Measurements from ENCODE around the gene SEZ6L2. TPM values are rescaled to one million over a fixed set of nuclear protein-coding genes. Genes with fewer than 3 reads are reported as not detected.
A peak's percentile ranks its signal among the peaks of the same experiment; 100 is the strongest.

Gene SEZ6L2
- total and polyA plus RNA-seq, 2 of the 13 experiments (the other 11 are each of a cell fraction or from before 2014, with no cell fraction given), result 14.9 to 16.9 TPM

GRCh38 chr16:29891525-29892457 is 7.6 kb downstream of the SEZ6L2 start (continued):
- peak in 1 of 2 experiments; percentile 20; a peak in 1 of 4 replicates for TF ChIP-seq ATF4 (CRISPR knock-in tag; IDR thresholded peaks at IDR 0.05)
- TF ChIP-seq LCORL (IDR thresholded peaks at IDR 0.05), result no peak
- peak; percentile 23; the same call in 1 of the 2 replicates for TF ChIP-seq LCORL (CRISPR knock-in tag; IDR thresholded peaks at IDR 0.05)
- TF ChIP-seq PCBP2 (optimal IDR thresholded peaks at IDR 0.05; ENCODE audit: low read depth, low read length, poor library complexity, severe bottlenecking), result no peak
- TF ChIP-seq PTBP1 (IDR thresholded peaks at IDR 0.05; ENCODE audit: low read depth, low read length, poor library complexity, severe bottlenecking), result no peak
- no peak for TF ChIP-seq TEAD2 (CRISPR knock-in tag; IDR thresholded peaks at IDR 0.05)
- TF ChIP-seq RARG (CRISPR knock-in tag; IDR thresholded peaks at IDR 0.05; ENCODE audit: low read depth), result no peak
- TF ChIP-seq HCFC1 (IDR thresholded peaks at IDR 0.05; ENCODE audit: low read depth, low read length), result no peak
- TF ChIP-seq, protein P1, sequence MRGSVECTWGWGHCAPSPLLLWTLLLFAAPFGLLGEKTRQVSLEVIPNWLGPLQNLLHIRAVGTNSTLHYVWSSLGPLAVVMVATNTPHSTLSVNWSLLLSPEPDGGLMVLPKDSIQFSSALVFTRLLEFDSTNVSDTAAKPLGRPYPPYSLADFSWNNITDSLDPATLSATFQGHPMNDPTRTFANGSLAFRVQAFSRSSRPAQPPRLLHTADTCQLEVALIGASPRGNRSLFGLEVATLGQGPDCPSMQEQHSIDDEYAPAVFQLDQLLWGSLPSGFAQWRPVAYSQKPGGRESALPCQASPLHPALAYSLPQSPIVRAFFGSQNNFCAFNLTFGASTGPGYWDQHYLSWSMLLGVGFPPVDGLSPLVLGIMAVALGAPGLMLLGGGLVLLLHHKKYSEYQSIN (CRISPR knock-in tag; IDR thresholded peaks at IDR 0.05; ENCODE audit: borderline replicate concordance), result no peak
- TF ChIP-seq BORCS8-MEF2B (CRISPR knock-in tag; IDR thresholded peaks at IDR 0.05), result no peak
- no peak for TF ChIP-seq SIX4 (CRISPR knock-in tag; IDR thresholded peaks at IDR 0.05)
- TF ChIP-seq DNMT3B (CRISPR knock-in tag; conservative IDR thresholded peaks at IDR 0.05), result no peak
- no peak for TF ChIP-seq ZBTB26 (CRISPR knock-in tag; IDR thresholded peaks at IDR 0.05; ENCODE audit: borderline replicate concordance)
- TF ChIP-seq, protein P2, sequence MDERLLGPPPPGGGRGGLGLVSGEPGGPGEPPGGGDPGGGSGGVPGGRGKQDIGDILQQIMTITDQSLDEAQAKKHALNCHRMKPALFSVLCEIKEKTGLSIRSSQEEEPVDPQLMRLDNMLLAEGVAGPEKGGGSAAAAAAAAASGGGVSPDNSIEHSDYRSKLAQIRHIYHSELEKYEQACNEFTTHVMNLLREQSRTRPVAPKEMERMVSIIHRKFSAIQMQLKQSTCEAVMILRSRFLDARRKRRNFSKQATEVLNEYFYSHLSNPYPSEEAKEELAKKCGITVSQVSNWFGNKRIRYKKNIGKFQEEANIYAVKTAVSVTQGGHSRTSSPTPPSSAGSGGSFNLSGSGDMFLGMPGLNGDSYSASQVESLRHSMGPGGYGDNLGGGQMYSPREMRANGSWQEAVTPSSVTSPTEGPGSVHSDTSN (CRISPR knock-in tag; IDR thresholded peaks at IDR 0.05), result no peak
- TF ChIP-seq, protein P3, sequence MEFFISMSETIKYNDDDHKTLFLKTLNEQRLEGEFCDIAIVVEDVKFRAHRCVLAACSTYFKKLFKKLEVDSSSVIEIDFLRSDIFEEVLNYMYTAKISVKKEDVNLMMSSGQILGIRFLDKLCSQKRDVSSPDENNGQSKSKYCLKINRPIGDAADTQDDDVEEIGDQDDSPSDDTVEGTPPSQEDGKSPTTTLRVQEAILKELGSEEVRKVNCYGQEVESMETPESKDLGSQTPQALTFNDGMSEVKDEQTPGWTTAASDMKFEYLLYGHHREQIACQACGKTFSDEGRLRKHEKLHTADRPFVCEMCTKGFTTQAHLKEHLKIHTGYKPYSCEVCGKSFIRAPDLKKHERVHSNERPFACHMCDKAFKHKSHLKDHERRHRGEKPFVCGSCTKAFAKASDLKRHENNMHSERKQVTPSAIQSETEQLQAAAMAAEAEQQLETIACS (CRISPR knock-in tag; IDR thresholded peaks at IDR 0.05), result no peak
- no peak for TF ChIP-seq SYNCRIP (IDR thresholded peaks at IDR 0.05; ENCODE audit: insufficient read depth, low read depth, low read length)
- TF ChIP-seq ZNF710 (CRISPR knock-in tag; IDR thresholded peaks at IDR 0.05; ENCODE audit: borderline replicate concordance), result peak; percentile 80; the same call in 1 of the 2 replicates

Data from HepG2 (cell line).